ENCODE results near the gene ADK. TPM values are rescaled to one million over a fixed set of nuclear protein-coding genes. Genes with fewer than 3 reads are reported as not detected.

ADK gene
- total RNA-seq, 2 experiments from 2014 or later = 26.4 to 31.1 TPM

- Histone ChIP-seq H2AFZ (ENCODE audit: low read length) (no peak overlapping the region), H4K20me1 (ENCODE audit: insufficient read depth, low read length) (no peaks in the 10 kb centered on the region), H3K9me2 (ENCODE audit: insufficient read depth, low read length) (no peaks in the 10 kb centered on the region), H3K27ac (ENCODE audit: low read depth, low read length, poor library complexity, severe bottlenecking) (no peak overlapping the region), H3K9me3 (ENCODE audit: low read length) (no peaks in the 10 kb centered on the region), H3K36me3 (ENCODE audit: insufficient read depth, low read length) (no peaks in the 10 kb centered on the region), H3K4me3 (ENCODE audit: low read depth, low read length, poor library complexity, severe bottlenecking) (no peak overlapping the region), H3K4me2 (ENCODE audit: low read length) (no peak overlapping the region), H3K4me1 (ENCODE audit: insufficient read depth, low read length, poor library complexity, severe bottlenecking) (no peaks in the 10 kb centered on the region), H3K79me2 (ENCODE audit: insufficient read depth, low read depth, low read length) (no peaks in the 10 kb centered on the region)
- no TSS peak for BruUV-seq (replicated peaks)
- ChIA-PET CTCF (ENCODE audit: unreplicated experiment) (no interaction called here), POLR2A (no interaction called here)
- intact Hi-C loops (cut with micrococcal nuclease; ENCODE audit: unreplicated experiment) = no loop called here
- DNase-seq (ENCODE audit: low spot score) = no peak
- TF ChIP-seq CTCF (conservative IDR thresholded peaks at IDR 0.05; ENCODE audit: low read length) (no peak), EZH2phosphoT487 (IDR thresholded peaks at IDR 0.05; ENCODE audit: borderline replicate concordance, low read depth, low read length) (no peak)
Observed at GRCh38 chr10:74433993-74434392, 283.0 kb downstream of the ADK start.

GRCh38 chr10:74434547-74434946, 283.5 kb downstream of the ADK start:
- Histone ChIP-seq H3K4me1 (ENCODE audit: insufficient read depth, low read length, poor library complexity, severe bottlenecking) (no peaks in the 10 kb centered on the region), H3K4me3 (ENCODE audit: low read depth, low read length, poor library complexity, severe bottlenecking) (no peak overlapping the region), H3K9me2 (ENCODE audit: insufficient read depth, low read length) (no peaks in the 10 kb centered on the region), H4K20me1 (ENCODE audit: insufficient read depth, low read length) (no peaks in the 10 kb centered on the region), H3K36me3 (ENCODE audit: insufficient read depth, low read length) (no peaks in the 10 kb centered on the region), H2AFZ (ENCODE audit: low read length) (no peak overlapping the region), H3K4me2 (ENCODE audit: low read length) (no peak overlapping the region), H3K79me2 (ENCODE audit: insufficient read depth, low read depth, low read length) (no peaks in the 10 kb centered on the region), H3K27ac (ENCODE audit: low read depth, low read length, poor library complexity, severe bottlenecking) (no peak overlapping the region), H3K9me3 (ENCODE audit: low read length) (no peaks in the 10 kb centered on the region)
- no peak for DNase-seq (ENCODE audit: low spot score)
- no TSS peak for BruUV-seq (replicated peaks)
- CTCF ChIA-PET (ENCODE audit: unreplicated experiment) = no interaction called here
- intact Hi-C loops (cut with micrococcal nuclease; ENCODE audit: unreplicated experiment) = no loop called here
- TF ChIP-seq EZH2phosphoT487 (IDR thresholded peaks at IDR 0.05; ENCODE audit: borderline replicate concordance, low read depth, low read length) (no peak), CTCF (conservative IDR thresholded peaks at IDR 0.05; ENCODE audit: low read length) (no peak)
- POLR2A ChIA-PET = no interaction called here

GRCh38 chr10:74436523-74437170, 285.6 kb downstream of the ADK start:
- Histone ChIP-seq H3K4me2 (ENCODE audit: low read length) (no peak overlapping the region), H4K20me1 (ENCODE audit: insufficient read depth, low read length) (no peaks in the 10 kb centered on the region), H3K36me3 (ENCODE audit: insufficient read depth, low read length) (no peaks in the 10 kb centered on the region), H2AFZ (ENCODE audit: low read length) (no peak overlapping the region), H3K9me3 (ENCODE audit: low read length) (no peaks in the 10 kb centered on the region), H3K9me2 (ENCODE audit: insufficient read depth, low read length) (no peaks in the 10 kb centered on the region), H3K4me3 (ENCODE audit: low read depth, low read length, poor library complexity, severe bottlenecking) (no peak overlapping the region), H3K27ac (ENCODE audit: low read depth, low read length, poor library complexity, severe bottlenecking) (no peak overlapping the region), H3K79me2 (ENCODE audit: insufficient read depth, low read depth, low read length) (no peaks in the 10 kb centered on the region), H3K4me1 (ENCODE audit: insufficient read depth, low read length, poor library complexity, severe bottlenecking) (no peaks in the 10 kb centered on the region)
- ChIA-PET POLR2A (no interaction called here), CTCF (ENCODE audit: unreplicated experiment) (no interaction called here)
- intact Hi-C loops (cut with micrococcal nuclease; ENCODE audit: unreplicated experiment) = no loop called here
- TF ChIP-seq EZH2phosphoT487 (IDR thresholded peaks at IDR 0.05; ENCODE audit: borderline replicate concordance, low read depth, low read length) = no peak
- BruUV-seq (replicated peaks) = no TSS peak
- DNase-seq (ENCODE audit: low spot score) = no peak

All from OCI-LY7 (cell line).